GM18508 (cell line): ENCODE measurements around the gene PET100.

Experiments
- ATAC-seq: cut with Tn5 transposase; IDR thresholded peaks from one replicate; pipeline ENCODE4 v1.9.1; 2021; ENCODE audit warnings: moderate number of reproducible peaks; ENCODE audit not compliant: insufficient read depth, unreplicated experiment

Gene PET100

GRCh38 chr19:7645656-7646425, 16.2 kb downstream of the PET100 start:
- no peak for ATAC-seq

DNA sequence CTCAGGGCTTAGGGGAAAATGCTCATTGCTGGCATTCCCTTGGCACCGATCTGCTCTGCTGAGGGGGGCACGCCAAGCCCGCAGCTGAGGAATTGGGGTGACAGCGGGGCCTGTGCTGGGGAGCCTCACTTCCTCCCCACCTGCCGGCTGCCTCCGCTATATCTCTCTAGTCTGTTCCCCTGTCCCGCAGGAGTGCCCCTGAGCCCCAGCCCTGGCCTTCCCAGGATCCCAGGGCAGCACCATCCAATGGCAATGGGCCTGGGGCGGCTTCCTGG, 16.8 kb downstream of the PET100 start:
- no peak for ATAC-seq

- no peak for ATAC-seq
Measured at GRCh38 chr19:7647156-7647555, 17.6 kb downstream of the PET100 start.

DNA sequence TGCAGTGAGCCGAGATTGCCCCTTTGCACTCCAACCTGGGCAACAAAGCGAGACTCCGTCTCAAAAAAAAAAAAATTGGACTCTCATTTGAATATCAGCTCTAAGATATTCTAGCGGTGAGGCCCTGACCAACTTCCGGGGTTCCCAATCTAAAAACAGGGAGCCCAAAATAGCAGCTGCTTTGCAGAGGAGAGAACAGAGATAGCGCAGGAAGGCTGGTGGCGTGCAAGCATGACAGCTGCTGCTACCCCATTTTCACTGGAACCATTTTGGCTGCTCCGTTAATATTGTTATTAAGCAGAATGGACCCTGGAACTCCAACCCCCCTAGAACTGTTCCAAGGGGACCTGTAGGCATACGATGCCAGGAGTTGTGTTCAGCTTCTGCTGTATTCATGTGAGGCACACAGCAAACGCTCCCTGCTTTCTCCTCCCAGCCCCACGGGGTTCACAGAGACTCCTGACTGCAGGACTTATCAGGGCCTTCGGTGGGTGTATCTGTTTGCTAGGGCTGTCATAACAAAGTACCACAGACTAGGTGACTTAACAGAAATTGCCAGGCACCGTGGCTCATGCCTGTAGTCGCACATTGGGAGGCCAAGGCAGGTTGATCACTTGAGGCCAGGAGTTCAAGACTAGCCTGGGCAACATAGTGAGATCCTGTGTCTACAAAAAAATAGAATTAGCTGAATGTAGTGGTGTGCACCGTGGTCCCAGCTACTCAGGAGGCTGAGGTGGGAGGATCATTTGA, 18.8 kb downstream of the PET100 start:
- ATAC-seq: no peak

DNA sequence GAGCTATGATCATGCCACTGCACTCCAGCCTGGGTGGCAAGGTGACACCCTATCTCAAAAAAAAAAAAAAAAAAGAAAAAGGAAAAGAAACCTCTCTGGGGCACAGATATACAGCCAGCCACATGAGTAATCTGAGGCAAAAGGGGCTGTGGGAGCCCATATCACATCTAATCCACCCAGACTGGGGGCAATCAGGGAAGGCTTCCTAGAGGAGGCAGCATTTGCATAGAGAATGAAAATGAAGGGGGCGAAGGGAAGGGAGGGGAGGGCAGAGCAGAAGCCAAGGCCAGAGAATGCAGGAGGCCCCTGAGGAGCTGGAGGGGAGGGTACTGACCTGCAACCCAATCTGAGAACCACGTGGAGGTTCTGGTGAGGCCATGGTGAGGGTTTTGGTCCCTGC, 20.6 kb downstream of the PET100 start:
- ATAC-seq: no peak

DNA sequence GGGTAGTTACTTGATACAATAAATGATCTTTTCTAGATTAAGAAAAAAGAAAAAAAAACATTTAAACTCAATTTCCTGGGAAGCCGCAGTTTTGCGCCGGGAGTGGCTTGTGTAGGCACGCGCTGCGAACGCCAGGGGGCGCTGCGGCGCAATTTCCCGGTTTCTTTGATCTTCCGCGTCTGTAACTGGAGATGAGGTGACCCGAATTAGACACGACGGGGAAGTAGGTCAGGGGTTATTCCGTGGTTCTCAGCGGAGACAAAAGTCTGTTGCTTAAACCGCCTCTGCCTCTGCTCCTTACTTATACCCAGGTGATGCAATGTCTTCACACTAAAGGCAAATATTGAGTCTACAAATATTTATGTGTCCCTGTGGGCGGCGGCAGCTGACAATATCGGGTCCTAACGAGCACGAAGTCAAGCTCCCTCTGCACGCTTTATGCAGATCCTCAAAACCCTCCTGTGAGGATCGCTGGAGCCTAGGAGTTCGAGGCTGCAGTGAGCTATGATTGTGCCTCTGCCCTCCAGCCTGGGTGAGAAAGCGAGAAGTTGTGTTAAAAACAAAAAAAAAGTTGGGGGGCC, 22.6 kb downstream of the PET100 start:
- no peak for ATAC-seq

- ATAC-seq: no peak
Measured at GRCh38 chr19:7654401-7654800, 24.8 kb downstream of the PET100 start.

DNA sequence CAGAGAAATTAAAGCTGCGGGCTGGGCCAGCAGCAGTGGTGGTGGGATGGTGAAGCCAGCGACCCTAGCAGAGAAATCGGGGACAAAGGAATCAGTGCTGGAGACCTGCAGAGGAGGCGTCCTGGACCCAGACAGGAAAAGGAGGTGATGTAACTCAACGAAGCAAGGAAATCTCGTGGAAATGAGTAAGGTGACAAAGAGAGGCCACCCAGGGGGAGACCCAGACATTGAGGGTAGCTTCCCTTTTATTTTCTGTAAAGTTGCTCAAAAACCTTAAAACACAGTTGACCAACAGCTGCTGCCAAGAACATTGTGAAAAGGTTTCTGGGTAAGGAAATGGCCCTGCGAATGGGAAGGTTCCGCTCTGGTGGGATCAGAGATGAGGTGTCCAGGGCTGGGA, 26.0 kb downstream of the PET100 start:
- no peak for ATAC-seq

- no peak for ATAC-seq
Measured at GRCh38 chr19:7657131-7657751, 27.6 kb downstream of the PET100 start.

DNA sequence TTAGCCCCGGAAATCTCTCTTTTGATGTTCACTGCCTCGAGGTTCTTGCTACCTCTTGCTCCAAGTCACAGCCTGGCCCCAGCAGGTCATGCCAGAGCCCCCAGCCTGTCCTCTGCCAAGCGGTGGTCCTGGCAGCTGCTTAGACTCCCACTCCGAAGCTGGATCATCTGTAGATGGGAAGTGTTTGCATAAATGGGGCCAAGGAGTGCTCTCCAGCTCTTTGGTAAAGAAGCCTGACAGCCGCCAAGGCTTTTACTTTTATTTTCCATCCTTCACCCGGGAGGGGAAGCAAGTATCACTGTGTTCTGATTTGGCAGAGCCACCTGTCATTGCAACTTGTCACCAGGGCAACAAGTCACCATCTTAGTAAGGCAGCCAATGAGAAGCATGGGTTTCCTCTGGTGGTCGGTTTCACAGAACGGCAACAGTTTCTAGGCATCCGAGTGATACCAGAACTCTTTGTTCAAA, 28.7 kb downstream of the PET100 start:
- no peak for ATAC-seq

GRCh38 chr19:7661744-7662538, 32.3 kb downstream of the PET100 start:
- no peak for ATAC-seq

DNA sequence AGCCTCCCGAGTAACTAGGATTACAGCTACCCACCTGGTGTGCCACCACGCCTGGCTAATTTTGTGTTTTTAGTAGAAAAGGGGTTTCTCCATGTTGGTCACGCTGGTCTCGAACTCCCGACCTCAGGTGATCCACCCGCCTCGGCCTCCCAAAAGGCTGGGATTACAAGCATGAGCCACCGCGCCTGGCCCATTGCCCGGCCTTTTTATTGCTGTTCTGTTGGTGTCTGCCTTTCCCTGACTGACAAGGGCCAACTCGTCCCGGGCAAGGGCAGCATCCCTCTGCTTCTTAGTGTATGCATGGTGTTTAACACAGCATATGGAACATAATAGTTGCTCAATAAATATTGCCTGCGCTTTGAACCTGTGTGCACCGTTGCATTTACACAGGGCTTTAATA, 33.1 kb downstream of the PET100 start:
- no peak for ATAC-seq

GRCh38 chr19:7663706-7664105, 34.1 kb downstream of the PET100 start:
- ATAC-seq: no peak

DNA sequence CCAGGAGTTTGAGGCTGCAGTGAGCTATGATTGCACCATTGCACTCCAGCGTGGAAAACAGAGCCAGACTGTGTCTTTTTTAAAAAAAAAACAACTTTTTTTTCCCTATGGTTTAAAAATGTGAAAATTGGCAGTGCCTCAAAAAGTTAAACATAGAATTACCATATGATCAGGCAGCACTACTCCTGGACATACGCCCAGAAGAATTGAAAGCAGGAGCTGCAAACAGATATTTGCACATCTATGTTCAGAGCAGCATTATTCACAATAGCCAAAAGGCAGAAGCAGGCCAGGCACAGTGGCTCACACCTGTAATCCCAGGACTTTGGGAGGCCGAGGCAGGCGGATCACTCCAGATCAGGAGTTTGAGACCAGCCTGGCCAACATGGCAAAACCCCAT, 35.5 kb downstream of the PET100 start:
- no peak for ATAC-seq

DNA sequence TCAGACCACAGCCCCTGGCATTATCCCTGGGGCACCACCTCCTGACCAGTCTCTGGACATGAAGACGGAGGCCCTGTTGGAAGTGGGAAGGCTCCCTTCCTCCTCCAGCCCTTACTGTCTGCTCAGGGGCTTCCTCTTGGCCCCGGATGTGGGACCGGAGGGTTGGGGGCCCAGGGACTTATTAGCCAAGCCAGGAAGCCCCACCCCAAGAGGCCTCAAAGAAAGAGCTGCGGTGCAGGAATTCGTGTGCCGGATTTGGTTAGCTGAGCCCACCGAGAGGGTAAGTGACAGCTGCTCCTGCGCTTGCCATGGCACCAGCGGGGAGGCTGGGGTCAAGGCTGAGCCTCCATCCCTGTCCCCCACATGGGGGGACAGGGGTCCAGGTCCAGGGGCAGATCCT, 39.2 kb downstream of the PET100 start, which contains the start of gene RETN:
RETN (plus strand) TSS at position 208 of the 400 bp plus-strand sequence. CDS start 278 bp downstream, outside the sequence.
- no peak for ATAC-seq

DNA sequence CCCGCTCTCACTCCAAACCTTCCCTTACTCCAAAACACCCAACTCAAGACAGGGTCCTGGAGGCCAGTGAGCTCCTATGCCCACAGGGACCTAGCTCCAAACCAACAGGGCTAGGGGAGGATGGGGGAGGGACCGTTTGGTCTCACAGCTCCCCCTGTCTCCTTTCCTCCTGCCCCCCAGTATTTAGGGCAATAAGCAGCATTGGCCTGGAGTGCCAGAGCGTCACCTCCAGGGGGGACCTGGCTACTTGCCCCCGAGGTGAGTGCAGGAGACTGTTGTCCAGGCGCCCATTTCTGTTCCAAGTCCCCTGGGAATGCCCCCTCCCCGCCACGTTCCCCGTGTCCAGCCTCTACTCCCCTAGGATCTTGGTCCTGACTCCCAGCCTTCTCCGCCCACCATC, 40.0 kb downstream of the PET100 start:
- ATAC-seq: no peak

DNA sequence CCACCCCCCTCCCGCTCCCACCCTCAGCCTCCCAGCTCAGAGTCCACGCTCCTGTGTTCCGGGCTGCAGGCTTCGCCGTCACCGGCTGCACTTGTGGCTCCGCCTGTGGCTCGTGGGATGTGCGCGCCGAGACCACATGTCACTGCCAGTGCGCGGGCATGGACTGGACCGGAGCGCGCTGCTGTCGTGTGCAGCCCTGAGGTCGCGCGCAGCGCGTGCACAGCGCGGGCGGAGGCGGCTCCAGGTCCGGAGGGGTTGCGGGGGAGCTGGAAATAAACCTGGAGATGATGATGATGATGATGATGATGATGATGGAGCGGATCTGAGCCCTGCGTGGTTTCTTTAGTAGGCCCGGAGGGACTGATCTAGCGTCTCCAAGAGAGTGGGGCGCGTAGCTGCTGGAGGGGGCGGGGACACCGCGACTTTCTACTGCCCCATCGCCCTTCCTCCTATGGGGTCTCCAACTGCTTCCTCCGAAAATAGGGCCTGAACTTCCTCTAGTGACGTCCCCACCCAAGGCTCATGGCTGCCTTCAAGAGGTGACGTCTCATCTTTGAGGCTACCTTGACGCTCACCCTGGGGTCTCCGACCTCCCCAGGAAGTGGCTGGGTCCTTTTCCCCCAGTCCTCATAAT, 40.7 kb downstream of the PET100 start:
- no peak for ATAC-seq

GRCh38 chr19:7670790-7671189, 41.2 kb downstream of the PET100 start:
- ATAC-seq: no peak

DNA sequence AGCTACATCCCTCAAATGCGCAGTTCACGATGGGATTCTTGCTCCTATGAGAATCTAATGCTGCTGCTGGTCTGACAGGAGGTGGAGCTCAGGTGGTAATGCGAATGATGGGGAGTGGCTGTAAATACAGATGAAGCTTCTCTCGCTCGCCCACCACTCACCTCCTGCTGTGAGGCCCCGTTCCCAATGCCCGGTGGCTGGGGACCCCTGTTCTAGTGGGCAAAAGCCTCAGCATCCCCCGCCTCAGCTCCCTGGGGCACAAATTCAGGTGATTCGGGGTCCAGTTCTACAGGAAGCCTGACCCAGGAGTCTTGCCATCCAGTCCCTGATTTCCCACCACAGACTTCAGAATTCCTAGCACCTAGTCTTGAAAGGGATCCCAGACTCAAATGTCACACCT, 42.9 kb downstream of the PET100 start:
- no peak for ATAC-seq
